CD4-positive, CD25-positive, alpha-beta regulatory T cell (primary cell): ENCODE results near the gene MBD6. TPM values are rescaled to one million over a fixed set of nuclear protein-coding genes. Genes with fewer than 3 reads are reported as not detected.
A peak's percentile ranks its signal among the peaks of the same experiment; 100 is the strongest.

Experiments used
- ATAC-seq, 2 donors: fragments of 150-1000 bp; cut with Tn5 transposase; one replicate each; pipeline ENCODE4 v1.10.0; 2021; ENCODE audit warnings: low read depth in 2 of 2, moderate number of reproducible peaks in 2 of 2, moderate library complexity in 1 of 2
- DNase-seq, 3 donors: peaks; one replicate each; pipeline versions ENCODE4 v3.0.0 to v3.0.0-alpha.2; 2012 to 2022; ENCODE audit warnings: mixed read lengths in 1 of 3
- H3K27ac ChIP-seq: one replicate; pipeline ENCODE4 v1.7.0; 2013; ENCODE audit warnings: mild to moderate bottlenecking, low read length; ENCODE audit not compliant: insufficient read depth, poor library complexity, severe bottlenecking
- H3K27me3 ChIP-seq: one replicate; pipeline ENCODE4 v1.7.0; 2013; ENCODE audit warnings: low read length; ENCODE audit not compliant: control insufficient read depth, insufficient read depth
- H3K36me3 ChIP-seq: one replicate; pipeline ENCODE4 v1.7.0; 2013; ENCODE audit warnings: mild to moderate bottlenecking, low read length, moderate library complexity; ENCODE audit not compliant: control insufficient read depth, insufficient read depth
- H3K4me1 ChIP-seq: 2 replicates; pipeline ENCODE4 v1.7.0; 2013; ENCODE audit warnings: mild to moderate bottlenecking, low read length; ENCODE audit not compliant: insufficient read depth, control insufficient read depth, poor library complexity, severe bottlenecking
- H3K4me3 ChIP-seq: one replicate; pipeline ENCODE4 v1.7.0; 2013; ENCODE audit warnings: low read depth, mild to moderate bottlenecking, low read length, moderate library complexity
- H3K9me3 ChIP-seq, 2 experiments: 1 replicate in 1 of 2; 2 replicates in 1 of 2; pipeline ENCODE4 v1.7.0; 2013; ENCODE audit warnings: low read length in 2 of 2, mild to moderate bottlenecking in 1 of 2, moderate library complexity in 1 of 2; ENCODE audit not compliant: control insufficient read depth in 2 of 2
- H3K27ac Mint-ChIP-seq, 3 donors: one replicate each; pipeline ENCODE4 v1.8.0; 2020 to 2022; ENCODE audit warnings: mild to moderate bottlenecking in 3 of 3, mixed read lengths in 3 of 3, moderate library complexity in 2 of 3
- H3K27me3 Mint-ChIP-seq: one replicate; pipeline ENCODE4 v1.8.0; 2022; ENCODE audit warnings: mild to moderate bottlenecking, mixed read lengths
- H3K36me3 Mint-ChIP-seq: one replicate; pipeline ENCODE4 v1.8.0; 2020; ENCODE audit warnings: mixed read lengths
- H3K4me1 Mint-ChIP-seq, 4 donors: one replicate each; pipeline ENCODE4 v1.8.0; 2020 to 2022; ENCODE audit warnings: mixed read lengths in 4 of 4, mild to moderate bottlenecking in 1 of 4
- H3K4me3 Mint-ChIP-seq, 4 donors: one replicate each; pipeline ENCODE4 v1.8.0; 2020 to 2022; ENCODE audit warnings: mild to moderate bottlenecking in 4 of 4, mixed read lengths in 4 of 4, moderate library complexity in 3 of 4
- H3K9me3 Mint-ChIP-seq, 7 donors: one replicate each; pipeline ENCODE4 v1.8.0; 2020 to 2022; ENCODE audit warnings: mixed read lengths in 7 of 7, mild to moderate bottlenecking in 3 of 7, moderate library complexity in 2 of 7
- polyA plus RNA-seq, 4 donors: library from polyadenylated mRNA; unstranded; fragments of 300-500 nt; fragmentation: Illumina TruSeq; gene quantifications; one replicate each; pipeline ENCODE4 v1.2.3, GENCODE V29; 2021
- total RNA-seq: library from RNA; stranded (reverse); gene quantifications from one replicate; pipeline ENCODE4 v1.2.3, GENCODE V29; 2022

Gene MBD6
- total and polyA plus RNA-seq, 5 donors from 2014 or later = 1.8 to 104 (median 2.3) TPM

DNA sequence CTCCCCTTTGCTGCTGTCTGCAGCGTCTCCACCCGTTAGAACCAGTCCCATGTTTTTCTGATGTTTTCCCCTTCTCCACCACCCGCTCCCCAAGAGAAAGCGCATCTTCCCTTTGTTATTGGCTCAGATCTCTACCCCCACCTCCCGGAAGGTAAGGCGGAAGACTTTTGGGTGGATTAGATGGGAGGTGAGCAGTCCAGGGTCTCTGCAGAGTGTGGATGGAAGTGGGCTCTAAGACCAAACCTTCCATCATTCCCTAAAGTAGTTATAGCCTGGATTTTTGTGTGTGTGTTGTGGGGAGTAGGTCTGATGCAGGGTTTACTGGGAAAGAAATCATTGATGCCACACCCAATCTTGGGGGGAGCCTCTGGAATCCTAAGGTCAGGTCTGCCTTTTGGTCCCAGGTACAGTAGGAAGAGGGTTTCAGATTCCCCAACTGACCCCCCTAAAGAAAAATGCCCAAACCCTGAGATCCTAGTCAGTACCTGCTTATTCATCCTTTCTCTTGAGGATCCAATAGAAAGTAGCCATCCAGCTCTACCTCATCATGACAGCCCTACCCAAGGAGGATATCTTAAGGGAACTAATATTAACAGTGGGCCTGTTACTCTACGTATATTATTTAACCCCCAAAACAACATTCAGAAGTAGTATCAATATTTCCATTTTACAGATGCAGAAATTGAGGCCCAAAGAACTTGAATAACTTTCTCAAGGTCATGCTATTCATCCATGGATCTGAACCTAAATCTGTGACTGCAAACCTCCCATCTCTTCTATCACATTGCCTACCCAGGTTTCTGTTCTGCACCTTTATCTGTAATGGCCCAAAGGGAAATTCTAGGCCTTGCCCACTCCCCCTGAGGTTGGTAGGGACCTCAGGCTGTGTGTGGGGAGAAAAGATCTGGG is 28.3 kb downstream of the MBD6 start:
- no peaks in the 10 kb centered on the region for H3K9me3 Mint-ChIP-seq
- H3K36me3 ChIP-seq = no peaks in the 10 kb centered on the region
- peaks cover 12 to 30% (median 21%) of the 10 kb centered on the region in 4 donors for H3K4me1 Mint-ChIP-seq
- H3K4me1 ChIP-seq = peaks cover 24% of the 10 kb centered on the region
- DNase-seq (no peak), ATAC-seq (no peak)
- H3K27ac ChIP-seq = no peak overlapping the region
- H3K36me3 Mint-ChIP-seq = no peaks in the 10 kb centered on the region
- H3K4me3 Mint-ChIP-seq = peak overlapping the region; percentile 46 to 96 (median 72)
- peaks cover 49% of the 10 kb centered on the region for H3K27me3 Mint-ChIP-seq
- H3K27ac Mint-ChIP-seq = peak overlapping the region in 1 of 3 donors; percentile 52
- no peak overlapping the region for H3K4me3 ChIP-seq
- no peaks in the 10 kb centered on the region for H3K9me3 ChIP-seq
- H3K27me3 ChIP-seq = peaks cover 6% of the 10 kb centered on the region

DNA sequence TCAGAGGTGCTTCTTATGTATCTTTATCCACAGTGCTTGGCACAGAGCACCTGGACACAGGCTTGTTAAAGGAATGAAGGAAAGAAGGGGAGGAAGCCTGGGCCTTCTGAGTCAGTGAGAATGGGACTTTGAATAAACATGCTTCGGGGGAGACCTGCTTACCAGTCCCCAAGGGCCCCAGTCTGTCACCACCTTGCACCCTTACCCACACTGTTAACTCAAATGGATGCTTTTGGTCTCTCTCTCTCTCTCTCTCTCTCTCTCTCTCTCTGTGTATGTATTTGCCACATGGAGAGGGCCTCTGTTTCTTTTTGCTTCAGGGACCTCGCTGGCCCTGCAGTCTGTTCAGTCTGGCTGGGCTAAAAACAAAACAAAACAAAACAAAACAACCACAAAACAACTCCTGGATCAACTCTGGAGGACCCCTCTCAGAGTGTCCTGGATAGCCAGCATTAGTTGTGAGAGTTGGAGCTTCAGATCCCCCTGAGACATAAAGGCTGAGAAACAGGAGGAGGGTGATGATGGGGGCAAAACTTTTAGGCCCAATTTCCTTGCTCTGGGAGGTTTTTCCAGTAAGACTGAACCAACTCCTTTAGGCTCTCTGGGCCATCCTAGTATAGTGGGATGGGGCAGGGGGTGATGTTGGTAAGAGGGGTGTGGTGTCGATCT is 29.1 kb downstream of the MBD6 start:
- Mint-ChIP-seq H3K36me3 (no peaks in the 10 kb centered on the region), H3K4me1 (peaks cover 7 to 23% (median 15%) of the 10 kb centered on the region in 4 donors), H3K4me3 (peak overlapping the region in 3 of 4 donors; percentile 46 to 96 (median 79)), H3K27ac (no peak overlapping the region), H3K9me3 (no peaks in the 10 kb centered on the region), H3K27me3 (peaks cover 49% of the 10 kb centered on the region)
- Histone ChIP-seq H3K4me3 (no peak overlapping the region), H3K4me1 (peaks cover 16% of the 10 kb centered on the region), H3K9me3 (no peaks in the 10 kb centered on the region), H3K36me3 (no peaks in the 10 kb centered on the region), H3K27ac (no peak overlapping the region), H3K27me3 (peaks cover 6% of the 10 kb centered on the region)
- ATAC-seq (no peak), DNase-seq (no peak)

DNA sequence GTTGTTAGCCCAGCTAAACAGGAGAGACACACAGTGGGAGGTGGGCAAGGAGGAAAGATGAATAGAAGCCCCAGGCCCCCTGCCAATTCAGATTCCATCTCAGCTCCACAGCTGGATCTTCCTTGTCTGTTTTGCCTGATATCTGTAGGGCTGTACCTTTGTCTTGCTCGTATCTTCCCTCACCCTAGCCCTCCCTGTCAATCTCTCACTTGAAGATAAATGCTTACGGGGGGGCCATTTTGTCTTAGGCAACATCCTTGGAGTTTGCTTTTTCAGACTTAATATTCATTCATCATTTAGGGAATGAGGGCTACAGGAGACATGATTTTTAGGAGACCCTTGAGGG is 29.7 kb downstream of the MBD6 start:
- no peak overlapping the region for H3K4me3 Mint-ChIP-seq
- H3K9me3 Mint-ChIP-seq = no peaks in the 10 kb centered on the region
- DNase-seq = no peak

DNA sequence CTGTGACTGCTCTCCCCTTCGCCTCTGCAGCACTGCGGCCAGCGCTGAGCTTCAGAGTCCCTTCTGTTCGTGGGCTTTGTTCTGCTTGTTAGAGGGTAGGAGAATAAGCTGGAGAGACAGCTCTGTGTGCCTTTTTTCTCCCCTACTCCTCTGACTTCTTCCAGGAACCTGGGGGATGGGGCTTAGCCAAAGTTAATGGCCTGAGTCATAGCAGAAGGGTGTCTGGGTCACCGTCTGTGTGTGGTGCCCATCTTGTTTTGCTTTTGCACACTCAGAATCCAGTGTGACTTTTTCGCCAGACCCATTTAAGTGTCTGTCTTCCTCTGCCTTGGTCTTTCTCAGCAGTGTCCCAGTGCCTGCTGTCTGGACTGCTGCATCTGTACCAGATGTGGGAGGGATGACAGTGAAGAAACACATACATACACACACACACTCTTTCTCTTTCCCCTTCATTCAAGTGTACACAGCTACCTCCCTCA is 30.2 kb downstream of the MBD6 start:
- H3K4me1 Mint-ChIP-seq = peaks cover 0 to 14% (median 8%) of the 10 kb centered on the region in 4 donors

More for the DNA sequence above, 29.7 kb downstream of the MBD6 start:
- Mint-ChIP-seq H3K27ac (no peak overlapping the region), H3K36me3 (no peaks in the 10 kb centered on the region), H3K4me1 (peaks cover 5 to 19% (median 12%) of the 10 kb centered on the region in 4 donors), H3K27me3 (peaks cover 44% of the 10 kb centered on the region)
- H3K36me3 ChIP-seq = no peaks in the 10 kb centered on the region
- no peak overlapping the region for H3K27ac ChIP-seq
- peaks cover 6% of the 10 kb centered on the region for H3K27me3 ChIP-seq
- peaks cover 15% of the 10 kb centered on the region for H3K4me1 ChIP-seq
- no peak for ATAC-seq
- H3K4me3 ChIP-seq = no peak overlapping the region
- H3K9me3 ChIP-seq = no peaks in the 10 kb centered on the region

DNA sequence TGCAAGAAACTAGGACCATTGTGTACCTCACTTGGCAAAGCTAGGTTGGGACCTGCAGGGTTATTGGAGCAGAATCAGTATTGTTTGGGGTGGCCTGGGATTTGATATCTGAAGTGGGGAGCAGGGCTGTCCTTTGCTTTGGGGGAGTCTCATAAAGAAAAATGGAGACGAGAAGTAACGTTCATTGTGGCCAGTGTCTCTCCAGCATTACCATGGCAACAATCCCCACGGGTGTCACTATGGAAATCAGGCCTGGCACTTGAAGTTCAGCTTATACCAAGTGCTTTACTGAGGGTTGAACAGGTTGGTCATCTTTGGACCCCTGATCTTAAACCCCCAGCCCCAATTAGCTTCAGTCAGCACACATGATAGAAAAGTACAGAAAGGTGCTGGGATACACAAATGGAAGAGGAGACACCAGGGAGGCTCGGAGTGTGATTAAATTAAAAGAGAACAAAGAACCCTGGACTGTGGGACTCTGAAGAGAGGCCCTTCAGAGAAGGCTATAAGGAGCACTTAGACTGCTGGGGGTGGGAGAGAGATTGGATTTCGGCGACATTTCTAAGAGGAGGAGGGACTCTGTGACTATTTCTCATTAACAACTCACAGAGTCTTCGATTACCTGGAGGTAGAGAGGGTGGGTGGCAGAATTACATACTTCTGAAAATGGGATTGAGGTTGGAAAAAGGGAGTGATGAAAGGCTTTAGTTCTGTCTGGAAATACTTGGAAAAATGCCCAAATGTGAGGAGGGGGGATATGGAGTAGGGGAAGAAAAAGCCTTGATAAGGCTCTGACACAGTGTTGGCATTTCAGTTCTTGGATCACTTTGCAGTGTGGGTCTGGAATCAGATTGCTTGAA is 30.9 kb downstream of the MBD6 start:
- H3K4me3 ChIP-seq = no peak overlapping the region
- DNase-seq (no peak), ATAC-seq (no peak)
- Mint-ChIP-seq H3K4me1 (peaks cover 0 to 14% (median 7%) of the 10 kb centered on the region in 4 donors), H3K36me3 (no peaks in the 10 kb centered on the region), H3K27ac (peak overlapping the region in 1 of 3 donors; percentile 50), H3K27me3 (peaks cover 39% of the 10 kb centered on the region), H3K4me3 (no peak overlapping the region), H3K9me3 (no peaks in the 10 kb centered on the region)
- H3K27ac ChIP-seq = no peak overlapping the region
- H3K27me3 ChIP-seq = peaks cover 4% of the 10 kb centered on the region
- no peaks in the 10 kb centered on the region for H3K9me3 ChIP-seq
- peaks cover 12% of the 10 kb centered on the region for H3K4me1 ChIP-seq
- no peaks in the 10 kb centered on the region for H3K36me3 ChIP-seq

More for the DNA sequence above, 30.2 kb downstream of the MBD6 start:
- H3K27ac Mint-ChIP-seq = no peak overlapping the region
- no peaks in the 10 kb centered on the region for H3K36me3 ChIP-seq
- H3K9me3 ChIP-seq = no peaks in the 10 kb centered on the region
- no peak overlapping the region for H3K27ac ChIP-seq
- H3K4me1 ChIP-seq = peaks cover 12% of the 10 kb centered on the region
- H3K9me3 Mint-ChIP-seq = no peaks in the 10 kb centered on the region
- peaks cover 6% of the 10 kb centered on the region for H3K27me3 ChIP-seq
- no peak for ATAC-seq
- H3K4me3 ChIP-seq = no peak overlapping the region
- no peaks in the 10 kb centered on the region for H3K36me3 Mint-ChIP-seq
- H3K4me3 Mint-ChIP-seq = no peak overlapping the region
- peaks cover 41% of the 10 kb centered on the region for H3K27me3 Mint-ChIP-seq
- no peak for DNase-seq

DNA sequence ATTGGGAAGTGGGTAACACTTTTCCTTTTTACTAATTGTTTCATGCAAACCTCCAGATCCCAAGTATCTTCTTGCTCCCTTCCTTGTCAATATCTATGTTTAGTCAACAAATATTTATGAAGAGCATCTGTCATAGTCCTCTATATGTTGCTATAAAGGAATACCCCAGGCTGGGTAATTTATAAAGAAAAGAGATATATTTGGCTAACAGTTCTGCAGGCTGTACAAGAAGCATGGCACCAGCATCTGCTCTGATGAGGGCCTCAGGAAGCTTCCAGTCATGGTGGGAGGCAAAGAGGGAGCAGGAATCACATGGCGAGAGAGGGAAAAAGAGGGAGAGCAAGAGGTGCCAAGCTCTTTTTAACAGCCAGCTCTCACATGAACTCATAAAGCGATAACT is 31.8 kb downstream of the MBD6 start:
- peaks cover 0 to 10% (median 3%) of the 10 kb centered on the region in 4 donors for H3K4me1 Mint-ChIP-seq
- Histone ChIP-seq H3K36me3 (no peaks in the 10 kb centered on the region), H3K27ac (no peak overlapping the region), H3K27me3 (peaks cover 2% of the 10 kb centered on the region), H3K4me3 (no peak overlapping the region), H3K4me1 (peaks cover 10% of the 10 kb centered on the region), H3K9me3 (no peaks in the 10 kb centered on the region)
- ATAC-seq (no peak), DNase-seq (no peak)
- H3K27ac Mint-ChIP-seq = no peak overlapping the region
- no peaks in the 10 kb centered on the region for H3K36me3 Mint-ChIP-seq
- no peaks in the 10 kb centered on the region for H3K9me3 Mint-ChIP-seq
- H3K27me3 Mint-ChIP-seq = peaks cover 30% of the 10 kb centered on the region
- no peak overlapping the region for H3K4me3 Mint-ChIP-seq

DNA sequence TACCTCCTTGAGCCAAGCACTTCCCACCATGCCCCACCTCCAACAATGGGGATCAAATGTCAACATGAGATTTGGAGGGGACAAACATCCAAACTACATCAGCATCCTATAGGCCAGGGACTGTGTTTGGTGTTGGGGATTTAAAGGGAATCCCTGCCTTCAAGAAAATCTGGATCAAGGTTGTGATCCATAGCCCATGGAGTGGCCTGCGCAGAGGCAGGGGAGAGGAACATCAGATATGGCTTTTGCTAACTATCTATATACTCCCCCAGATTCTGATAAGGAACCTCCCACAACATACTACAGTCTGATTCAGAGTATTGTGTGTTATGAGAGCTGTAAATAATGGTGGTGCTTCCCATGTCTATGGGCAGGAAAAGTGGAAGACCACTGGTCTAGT is 32.3 kb downstream of the MBD6 start:
- no peaks in the 10 kb centered on the region for H3K36me3 ChIP-seq
- peaks cover 28% of the 10 kb centered on the region for H3K27me3 Mint-ChIP-seq
- H3K9me3 Mint-ChIP-seq = no peaks in the 10 kb centered on the region
- no peak overlapping the region for H3K27ac ChIP-seq
- H3K4me1 ChIP-seq = peaks cover 5% of the 10 kb centered on the region
- no peaks in the 10 kb centered on the region for H3K9me3 ChIP-seq
- peaks cover 2% of the 10 kb centered on the region for H3K27me3 ChIP-seq
- no peak overlapping the region for H3K4me3 ChIP-seq
- no peaks in the 10 kb centered on the region for H3K36me3 Mint-ChIP-seq
- DNase-seq (no peak), ATAC-seq (no peak)
- H3K4me1 Mint-ChIP-seq = peaks cover 0 to 8% (median 3%) of the 10 kb centered on the region in 4 donors
- no peak overlapping the region for H3K27ac Mint-ChIP-seq
- no peak overlapping the region for H3K4me3 Mint-ChIP-seq
